Fibroblast of peridontal ligament (primary cell): ENCODE data around the gene MEGF11.

Source experiments
- DNase-seq: peaks from one replicate; pipeline ENCODE4 v3.0.0-alpha.2; 2010; ENCODE audit errors: extremely low read depth

Gene MEGF11

DNA sequence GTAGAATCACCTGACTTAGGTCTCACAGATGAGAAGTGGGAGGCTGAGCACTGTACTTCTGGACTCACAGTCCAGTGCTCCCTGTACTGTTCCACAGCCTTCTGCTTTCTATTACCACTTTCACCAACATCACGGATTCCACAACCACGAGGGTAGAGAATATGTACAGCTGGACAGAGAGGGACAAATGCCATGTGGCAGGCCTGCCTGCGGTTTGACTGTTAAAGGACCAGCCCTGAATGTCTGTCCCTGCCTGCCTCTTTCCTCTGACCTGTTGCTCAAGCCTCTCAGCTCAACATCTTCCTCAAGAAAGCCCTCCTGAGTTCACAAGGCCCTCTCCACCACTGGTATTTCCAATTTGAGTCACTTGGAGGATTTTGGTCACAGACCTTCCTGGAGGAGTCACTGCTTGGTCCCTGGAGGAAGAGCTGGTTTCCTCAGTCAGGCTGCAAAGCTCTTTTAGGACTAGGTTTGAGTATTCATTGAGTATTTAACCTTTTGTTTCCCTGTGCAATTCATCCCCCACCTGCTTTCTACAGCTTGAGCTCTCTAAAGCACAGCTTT is 335.1 kb downstream of the MEGF11 start:
- DNase-seq: no peak

- no peak for DNase-seq
These were observed 335.6 kb downstream of the MEGF11 start for GRCh38 chr15:65917936-65918335.

- DNase-seq: no peak
These were observed 336.2 kb downstream of the MEGF11 start for GRCh38 chr15:65917407-65917756.

DNA sequence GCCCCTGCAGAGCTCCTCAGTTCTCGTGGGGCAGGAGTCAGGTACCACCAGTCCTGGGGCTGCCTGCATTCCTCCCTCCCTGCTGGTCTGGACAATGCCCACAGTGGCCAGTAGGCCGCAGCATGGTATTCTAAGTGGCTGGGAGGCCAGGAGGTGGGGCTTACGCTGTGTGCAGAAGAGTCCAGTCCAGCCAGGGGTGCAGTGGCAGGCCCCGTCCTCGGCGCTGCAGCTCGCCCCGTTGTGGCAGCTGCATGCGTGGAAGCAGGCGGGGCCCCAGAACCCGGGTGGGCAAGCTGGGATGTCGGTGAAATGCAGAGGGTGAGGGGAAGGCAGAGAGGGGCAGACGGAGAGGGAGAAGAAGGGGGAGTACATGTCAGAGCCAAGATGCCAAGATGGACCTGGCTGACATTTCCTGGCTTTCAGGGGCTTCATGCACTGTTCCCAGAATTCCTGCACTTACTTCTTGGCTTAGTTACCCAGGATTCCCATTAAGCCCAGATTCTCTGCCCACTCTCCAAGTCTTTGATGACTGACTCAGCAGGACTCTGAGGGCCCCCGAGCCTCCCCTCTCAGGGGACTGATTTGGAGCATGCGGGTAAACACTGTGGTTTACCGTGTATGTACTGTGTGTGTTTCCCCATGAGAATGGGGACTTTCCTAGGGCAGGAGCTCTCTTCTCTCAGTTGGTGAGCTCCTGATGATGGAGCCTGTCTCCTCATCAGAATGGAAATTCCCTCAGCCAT is 336.7 kb downstream of the MEGF11 start:
- peak; percentile 73 for DNase-seq

DNA sequence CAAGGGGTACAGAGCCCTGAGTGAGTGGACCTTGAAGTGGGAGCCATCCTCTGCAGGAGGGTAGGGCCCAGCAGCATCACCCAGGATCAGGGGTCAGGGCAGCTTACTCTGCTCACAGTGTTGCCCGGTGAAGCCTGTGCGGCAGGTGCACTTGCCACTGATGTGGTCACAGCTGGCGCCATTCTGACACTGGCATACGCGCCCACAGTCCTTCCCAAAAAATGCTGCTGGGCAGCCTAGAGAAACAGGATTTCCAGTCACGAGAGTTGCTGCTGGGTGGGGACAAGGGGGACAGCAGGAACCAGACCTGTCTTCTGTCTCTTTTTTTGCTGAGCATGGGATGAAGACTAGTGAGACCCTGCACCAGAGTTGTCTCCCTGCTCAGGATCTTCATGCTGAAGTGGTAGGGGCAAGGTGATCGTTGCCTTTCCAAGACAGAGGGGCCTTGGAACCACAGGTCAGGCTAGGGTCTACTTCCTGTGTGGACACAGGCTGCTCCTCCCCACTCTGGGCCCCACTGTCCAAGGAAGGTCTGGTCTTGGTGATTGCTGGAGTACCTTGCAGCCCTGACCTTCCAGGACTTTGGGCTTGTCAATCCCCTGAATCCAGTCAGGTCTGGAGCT is 337.4 kb downstream of the MEGF11 start:
- DNase-seq: no peak

GRCh38 chr15:65914981-65915925 is 338.3 kb downstream of the MEGF11 start:
- DNase-seq: no peak

DNA sequence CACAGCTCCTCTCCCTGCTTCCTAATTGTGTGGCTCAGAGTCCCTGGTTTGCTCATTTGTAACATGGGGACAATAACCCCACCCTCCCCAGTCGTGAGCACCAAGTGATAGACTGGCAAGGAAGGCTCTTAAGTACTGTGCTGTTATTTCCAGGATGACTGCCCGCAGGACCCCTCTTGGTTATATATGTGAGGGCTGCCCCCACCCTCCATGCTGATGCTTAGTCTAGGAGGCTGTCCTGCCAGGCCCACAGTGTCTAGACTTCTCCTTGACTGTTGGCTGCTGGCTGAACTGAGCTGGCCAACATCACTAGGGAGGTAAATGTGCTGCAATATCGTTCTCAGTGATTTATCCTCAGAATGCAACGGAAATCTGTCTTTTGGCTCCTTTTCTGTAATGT is 339.2 kb downstream of the MEGF11 start:
- DNase-seq: no peak

- no peak for DNase-seq
These were observed 339.8 kb downstream of the MEGF11 start for GRCh38 chr15:65913631-65914199.

DNA sequence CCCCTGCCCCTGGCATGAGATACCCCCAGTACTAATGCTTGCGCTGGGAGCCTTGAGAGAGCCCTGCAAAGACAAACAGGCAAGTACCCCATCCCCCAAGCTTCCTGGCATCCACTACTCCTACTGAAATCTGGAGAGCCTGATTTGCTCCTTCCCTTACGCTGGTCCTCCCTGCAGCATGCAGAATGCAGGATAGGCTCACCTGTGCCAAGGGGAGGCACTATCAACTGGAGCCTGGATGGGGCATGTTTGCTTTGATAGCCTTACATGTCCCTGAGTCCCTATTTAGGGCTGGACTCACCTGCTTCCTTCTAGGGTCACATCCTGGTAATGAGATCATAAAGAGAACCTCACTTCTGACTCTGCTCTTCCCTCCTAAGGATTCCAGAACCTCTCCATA is 341.3 kb downstream of the MEGF11 start:
- DNase-seq: no peak

DNA sequence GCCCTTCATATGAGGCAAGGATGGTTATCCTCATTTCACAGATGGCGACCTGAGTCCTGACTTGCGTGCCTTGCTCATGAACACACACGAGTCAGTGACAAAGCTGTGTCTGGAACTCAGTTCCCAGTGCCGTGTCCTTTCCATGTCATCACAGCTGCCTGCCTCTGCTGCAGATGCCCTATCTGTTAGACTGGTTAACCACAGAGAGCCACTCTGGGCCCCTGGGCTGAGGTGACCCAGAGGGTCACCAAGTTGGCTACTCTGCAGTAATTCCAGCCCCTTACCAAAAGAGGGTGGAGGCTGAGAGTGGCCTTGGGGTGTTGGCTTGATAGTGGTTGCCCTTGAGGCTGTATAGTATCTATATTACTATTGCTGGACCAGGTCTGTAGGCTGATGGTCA is 343.2 kb downstream of the MEGF11 start:
- no peak for DNase-seq

DNA sequence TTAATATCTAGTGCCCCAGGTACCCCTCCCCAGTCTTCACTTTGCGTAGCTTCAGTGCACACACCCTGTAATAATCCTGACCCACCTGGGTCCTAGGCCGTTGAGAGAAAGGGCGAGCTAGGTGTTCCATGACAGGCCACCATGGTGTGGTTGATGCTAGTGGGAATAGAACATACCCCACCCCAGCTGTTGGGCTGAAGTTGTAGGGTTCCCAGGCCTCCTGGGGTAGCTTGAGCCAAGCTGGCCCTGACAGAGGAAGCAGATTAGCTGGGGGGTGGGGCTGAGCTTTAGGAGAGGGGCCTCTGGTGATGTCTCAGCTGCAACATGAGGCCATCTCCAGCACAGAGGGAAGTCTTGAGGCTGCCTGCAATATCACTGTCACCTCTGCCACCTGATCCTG is 343.7 kb downstream of the MEGF11 start:
- DNase-seq: no peak

DNA sequence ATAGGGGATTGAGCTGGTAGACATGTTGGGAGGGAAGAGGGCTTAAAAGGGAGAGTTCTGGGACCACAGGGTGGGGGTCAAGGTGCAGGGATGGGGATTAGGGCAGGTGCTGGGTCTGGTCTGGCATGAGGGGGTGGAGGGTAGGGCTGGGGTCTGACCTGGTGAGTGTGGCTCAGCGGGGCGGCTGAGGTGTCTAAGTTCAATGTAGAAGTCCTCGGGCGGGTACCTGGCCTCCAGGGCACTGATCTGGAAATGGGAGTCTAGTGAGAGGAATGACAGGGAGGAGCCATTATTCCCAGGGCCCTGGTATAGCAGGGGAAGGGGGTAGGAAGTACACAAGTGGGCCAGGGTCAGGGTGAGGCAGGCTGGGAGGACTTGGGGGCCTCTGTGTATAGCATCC is 344.7 kb downstream of the MEGF11 start:
- DNase-seq: no peak

- DNase-seq: no peak
These were observed 345.9 kb downstream of the MEGF11 start for GRCh38 chr15:65907661-65908060.

DNA sequence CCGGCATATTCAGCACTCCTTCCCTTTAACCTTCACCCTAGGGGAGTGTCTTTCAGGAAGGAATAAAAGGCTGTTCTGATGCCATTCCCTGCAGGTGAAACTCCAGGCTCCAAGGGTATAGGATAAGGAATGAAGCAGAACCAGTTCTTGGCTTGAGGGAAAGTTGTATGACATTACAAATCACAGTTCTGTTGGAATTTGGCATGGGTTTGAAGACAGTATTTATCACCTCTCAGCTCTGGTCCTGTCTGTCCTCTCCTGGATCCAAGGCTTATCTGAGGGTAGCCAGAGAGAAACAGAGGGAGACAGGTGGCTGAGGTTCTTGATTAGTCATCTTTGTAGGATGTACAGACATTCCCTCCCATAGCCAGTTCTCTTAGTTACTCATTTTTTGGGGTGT is 347.2 kb downstream of the MEGF11 start:
- DNase-seq: no peak

- no peak for DNase-seq
These were observed 349.2 kb downstream of the MEGF11 start for GRCh38 chr15:65904301-65904700.

GRCh38 chr15:65903296-65904073 is 350.1 kb downstream of the MEGF11 start:
- DNase-seq: peak; percentile 8

- no peak for DNase-seq
These were observed 351.2 kb downstream of the MEGF11 start for GRCh38 chr15:65902373-65902772.

- no peak for DNase-seq
These were observed 351.7 kb downstream of the MEGF11 start for GRCh38 chr15:65901836-65902235.

DNA sequence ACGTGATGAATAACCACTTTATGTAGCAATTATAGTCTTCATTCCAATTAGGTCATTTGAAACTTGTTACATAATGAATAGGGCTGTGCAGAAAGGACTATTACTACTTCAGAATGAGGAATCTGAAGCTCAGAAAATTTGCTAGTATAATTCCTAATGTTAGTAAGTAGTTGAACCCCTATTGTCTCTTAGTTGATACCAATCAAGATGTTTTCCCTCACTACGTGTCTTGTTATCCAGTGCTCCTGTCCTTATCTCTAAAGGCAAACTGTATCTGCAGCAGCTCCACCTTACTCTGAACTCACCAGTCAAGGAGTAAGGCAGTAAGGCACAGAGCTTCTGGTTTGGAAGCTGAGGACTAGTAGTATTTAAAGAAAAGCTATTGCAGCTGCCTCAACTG is 352.2 kb downstream of the MEGF11 start:
- no peak for DNase-seq

GRCh38 chr15:65900488-65900887 is 353.1 kb downstream of the MEGF11 start:
- no peak for DNase-seq

- peak; percentile 14 for DNase-seq
These were observed 357.3 kb downstream of the MEGF11 start for GRCh38 chr15:65896236-65896635.
